LoVo (cell line): ENCODE measurements around the gene PCDHGC5.
A peak's percentile ranks its signal among the peaks of the same experiment; 100 is the strongest.

Experiments used
- DNase-seq: peaks from one replicate; pipeline ENCODE4 v3.0.0-alpha.2; 2016; ENCODE audit warnings: low spot score

PCDHGC5 gene

DNA sequence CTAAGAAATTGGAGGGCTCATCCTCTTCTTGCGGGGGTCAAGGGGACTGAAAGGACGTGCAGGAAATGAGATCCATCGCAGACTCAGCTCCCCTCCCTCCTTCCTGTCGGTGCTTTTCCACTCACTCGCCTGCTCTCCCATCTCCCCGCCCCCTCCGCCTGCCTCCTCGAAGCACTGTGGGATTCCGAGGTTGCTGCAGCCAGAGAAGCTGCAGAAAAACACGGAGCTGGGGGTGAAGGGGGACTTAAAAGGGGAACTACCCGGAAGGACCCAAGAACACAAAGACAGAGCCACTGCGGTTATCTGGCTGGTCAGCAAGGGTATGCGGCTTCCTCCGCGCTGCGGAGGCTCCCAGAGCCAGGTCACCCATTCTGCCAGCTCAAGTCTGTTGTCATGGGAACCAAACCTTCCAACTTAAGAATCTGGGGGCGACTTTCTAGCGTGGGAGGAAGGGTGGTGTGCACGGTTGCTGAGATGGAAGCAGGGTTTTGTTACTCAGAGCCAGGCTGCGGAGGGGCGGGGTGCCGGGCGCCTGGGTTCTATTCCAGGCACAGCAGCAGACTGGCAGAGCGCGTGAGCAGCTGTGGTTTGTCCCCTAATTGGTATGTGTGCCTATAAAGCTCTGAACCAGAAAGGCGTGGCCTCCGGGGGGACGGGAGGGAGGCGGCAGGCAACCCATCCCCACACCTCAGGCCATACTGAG lies 24.9 kb downstream of the PCDHGC5 start:
- DNase-seq = no peak

DNA sequence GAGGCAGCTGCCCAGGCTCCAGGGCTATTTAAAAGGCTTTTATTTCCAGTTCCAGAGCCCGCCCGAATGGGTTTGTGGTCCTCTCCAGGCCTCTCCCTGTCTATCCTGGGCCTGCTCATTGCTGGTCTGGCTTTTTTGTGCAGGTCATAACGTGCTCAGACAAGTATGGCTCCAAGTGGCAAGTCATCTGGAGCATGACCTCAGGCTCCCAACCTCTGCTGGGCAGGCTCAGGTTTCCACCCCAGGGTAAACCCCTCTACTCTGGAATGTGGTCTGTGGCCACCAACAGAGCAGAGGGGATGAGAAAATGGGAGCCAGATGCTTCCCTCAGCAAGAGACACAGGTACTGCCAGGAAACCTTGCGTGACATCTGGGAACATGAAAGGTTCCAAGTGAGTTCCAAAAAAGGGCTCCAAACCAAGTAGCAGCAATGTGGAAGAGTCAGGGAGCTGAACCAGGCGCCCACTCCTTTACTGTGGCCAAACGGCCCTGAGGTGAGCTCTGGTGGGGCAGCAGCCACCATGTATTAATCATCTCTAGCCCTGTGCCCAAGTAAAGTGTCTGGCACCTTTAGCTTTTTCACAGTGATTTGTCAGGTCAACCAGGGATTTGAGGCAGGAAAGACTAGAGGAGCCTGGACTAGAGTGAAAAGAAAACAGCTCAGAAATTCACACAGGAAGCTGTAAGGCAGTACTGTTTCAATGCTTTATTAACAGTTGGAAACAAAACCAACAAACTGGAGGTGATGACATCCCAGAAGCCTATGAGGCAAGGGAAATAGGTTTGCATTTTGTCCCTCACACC lies 25.7 kb downstream of the PCDHGC5 start:
- DNase-seq = no peak

DNA sequence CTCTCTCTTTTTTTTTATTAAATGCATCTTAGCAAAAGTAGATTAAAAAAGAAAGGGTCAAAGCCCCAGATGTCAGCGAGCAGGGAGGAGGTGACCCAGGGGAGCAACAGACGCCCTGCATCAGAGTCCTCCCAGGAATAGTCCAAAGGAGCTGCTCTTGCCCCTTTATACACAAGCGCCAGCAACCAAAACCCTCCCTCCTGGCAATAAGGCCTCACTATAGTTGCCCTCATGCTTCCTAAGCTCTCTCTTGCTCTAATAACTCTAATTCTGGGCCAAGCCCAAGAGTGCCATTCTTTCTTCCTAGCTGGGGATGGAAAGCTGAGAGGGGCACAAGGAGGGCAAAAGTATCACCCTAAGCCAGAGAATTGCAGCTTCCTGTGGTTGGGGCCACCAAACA lies 26.3 kb downstream of the PCDHGC5 start:
- no peak for DNase-seq

DNA sequence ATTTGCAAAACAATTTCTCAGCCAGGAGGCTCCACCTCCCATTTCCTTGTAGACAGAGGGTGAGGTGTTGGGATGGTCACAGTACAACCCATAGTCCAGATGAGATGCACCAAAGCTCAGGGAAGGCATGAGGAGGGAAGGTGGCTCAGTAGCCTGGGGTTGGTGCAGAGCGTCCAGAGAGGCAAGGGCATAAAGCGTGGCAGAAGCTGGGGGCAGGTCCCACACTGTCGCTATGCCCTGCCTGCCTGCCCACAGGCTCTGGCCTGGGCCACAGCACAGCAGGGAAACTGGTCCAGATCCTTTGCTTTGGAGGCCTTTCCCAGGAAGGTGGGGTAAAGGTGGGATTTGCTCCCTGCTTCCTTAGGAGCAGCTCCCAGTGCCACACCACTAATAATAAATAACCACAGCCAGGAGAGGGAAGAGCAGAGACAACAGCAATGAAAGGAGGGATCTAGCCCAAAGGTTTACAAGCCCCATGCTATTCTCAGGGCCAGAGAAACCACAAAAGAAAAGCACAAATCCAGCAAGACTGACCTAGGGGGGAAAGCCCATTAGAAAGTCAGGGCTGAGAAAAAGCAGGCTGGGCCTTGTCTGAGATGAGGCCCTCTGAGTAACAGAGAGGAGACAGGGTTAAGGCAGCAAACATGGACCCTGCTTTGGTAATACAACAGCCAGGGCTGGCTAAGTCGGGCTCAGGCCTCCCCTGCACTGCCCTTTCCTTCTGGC lies 27.2 kb downstream of the PCDHGC5 start:
- no peak for DNase-seq

DNA sequence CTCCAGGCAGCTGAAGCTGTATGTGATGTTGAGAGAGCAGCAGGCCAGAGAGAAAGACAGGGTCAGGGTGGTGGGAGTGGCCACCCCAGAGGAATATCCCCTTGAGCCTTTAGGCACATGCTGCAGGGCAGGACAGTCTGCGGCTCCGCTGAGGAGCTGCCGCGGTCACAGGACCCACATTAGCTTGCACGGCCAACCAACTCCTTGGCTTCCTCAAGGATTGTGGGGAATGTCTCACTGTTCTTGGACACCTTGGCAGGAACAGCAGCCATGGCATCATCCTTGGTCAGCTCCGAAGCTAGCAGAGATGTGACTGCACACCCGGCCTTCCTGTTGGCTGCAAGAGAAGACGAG lies 27.8 kb downstream of the PCDHGC5 start:
- no peak for DNase-seq

DNA sequence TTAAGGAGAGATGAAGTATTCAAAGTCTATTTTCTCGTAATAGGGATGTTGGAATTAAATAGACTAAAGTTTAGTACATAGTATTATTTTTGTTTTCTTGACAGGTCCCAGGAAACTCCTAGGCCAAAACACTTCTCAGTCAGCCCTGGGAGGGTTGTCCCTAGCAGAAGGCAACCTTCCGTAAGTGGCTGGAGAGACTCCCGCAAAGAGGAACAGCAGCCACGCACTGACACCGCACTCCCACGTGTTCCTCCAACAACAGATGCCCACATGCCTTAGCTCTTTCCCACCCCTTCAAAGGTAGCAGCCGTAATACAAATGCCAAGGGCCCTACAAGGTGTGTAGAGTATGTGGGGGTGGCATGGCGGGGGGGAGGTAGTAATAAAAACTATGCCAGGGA lies 28.4 kb downstream of the PCDHGC5 start:
- DNase-seq = no peak

DNA sequence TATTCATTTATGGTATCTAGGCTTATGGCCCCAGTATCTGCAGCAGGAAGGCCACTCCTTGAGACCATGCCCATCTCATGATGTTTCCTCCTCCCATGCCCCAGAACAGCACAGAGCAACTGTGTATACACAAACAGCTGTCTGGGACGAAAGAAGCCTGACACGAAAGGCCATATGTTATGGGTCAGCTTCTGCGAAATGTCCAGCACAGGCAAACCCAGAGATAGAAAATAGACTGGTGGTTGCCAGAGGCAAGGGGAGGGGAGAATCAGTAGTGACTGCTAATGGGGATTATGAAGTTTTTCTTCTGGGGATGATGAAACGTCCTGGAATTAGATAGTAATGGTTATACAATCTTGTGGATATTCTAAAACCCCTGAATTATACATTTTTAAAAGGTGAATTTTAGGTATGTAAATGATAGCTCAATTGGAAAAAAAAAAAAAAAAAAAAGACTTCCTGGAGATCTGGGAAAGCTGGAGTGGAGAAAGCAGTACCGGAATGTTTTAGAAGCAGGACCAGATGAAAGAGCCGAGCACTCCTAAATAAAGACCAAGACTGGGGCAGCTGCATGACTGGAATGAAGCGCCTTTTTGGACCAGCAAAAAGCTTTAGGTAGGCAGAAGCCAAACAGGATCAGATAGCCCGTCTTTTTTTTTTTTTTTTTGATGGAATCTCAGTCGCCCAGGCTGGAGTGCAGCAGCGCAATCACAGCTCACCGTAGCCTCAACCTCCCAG lies 29.2 kb downstream of the PCDHGC5 start:
- no peak for DNase-seq

DNA sequence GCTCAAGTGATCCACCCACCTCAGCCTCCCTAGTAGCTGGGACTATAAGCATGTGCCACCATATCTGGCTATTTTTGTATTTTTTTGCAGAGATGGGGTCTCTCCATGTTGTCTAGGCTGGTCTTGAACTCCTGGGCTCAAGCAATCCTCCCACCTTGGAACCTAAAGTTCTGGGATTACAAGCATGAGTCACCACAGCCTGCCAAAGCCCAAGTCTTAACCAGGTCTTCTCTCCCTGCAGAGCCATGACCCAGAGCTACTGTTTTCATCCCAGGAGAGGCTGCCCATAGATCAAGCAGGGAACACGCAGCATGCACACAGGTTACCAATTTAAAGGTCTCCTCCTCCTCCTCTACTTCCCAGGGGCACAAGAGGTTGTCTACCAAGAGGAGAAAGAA lies 29.7 kb downstream of the PCDHGC5 start:
- DNase-seq = no peak

DNA sequence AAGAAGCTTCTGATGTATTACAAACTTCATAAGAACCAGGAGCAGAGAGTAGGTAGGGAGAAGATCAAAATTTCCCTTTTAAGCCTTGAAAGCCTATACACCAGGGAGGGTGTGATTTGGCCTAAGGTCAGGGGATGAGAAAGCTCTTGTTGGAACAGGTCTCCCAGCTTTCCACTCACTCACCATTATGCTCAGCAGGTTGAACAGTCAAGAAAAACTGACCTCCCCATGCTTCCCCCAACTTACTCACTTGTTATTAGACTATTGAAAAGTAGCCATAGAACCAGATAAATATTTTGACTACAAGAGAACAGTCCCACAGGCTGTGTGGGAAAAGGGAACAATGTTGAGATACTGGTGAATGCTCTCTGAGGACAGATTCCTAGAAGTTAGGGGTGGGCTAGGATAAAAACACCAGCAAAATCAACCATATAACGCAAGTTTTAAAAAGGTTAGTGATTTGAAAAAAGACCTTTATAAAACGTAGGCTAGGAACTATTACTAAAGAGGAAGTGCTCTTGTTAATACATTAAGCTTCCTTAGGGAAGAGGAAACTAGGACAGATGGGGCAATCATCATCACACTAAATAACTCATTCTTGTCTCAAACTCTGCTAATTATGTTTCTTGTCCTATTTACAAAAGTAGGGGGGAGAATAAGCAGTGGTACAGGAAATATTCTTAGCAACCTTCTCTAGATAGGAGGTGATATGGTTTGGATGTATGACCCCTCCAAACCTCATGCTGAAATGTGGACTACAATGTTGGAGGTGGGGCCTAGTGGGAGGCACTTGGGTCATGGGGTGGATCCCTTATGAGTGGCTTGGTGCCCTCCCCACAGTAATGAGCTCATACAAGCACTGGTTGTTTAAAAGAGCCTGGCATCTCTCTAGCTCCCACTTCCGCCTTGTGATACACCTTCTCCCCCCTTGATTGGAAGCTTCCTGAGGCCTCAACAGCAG lies 31.0 kb downstream of the PCDHGC5 start:
- DNase-seq = no peak

DNA sequence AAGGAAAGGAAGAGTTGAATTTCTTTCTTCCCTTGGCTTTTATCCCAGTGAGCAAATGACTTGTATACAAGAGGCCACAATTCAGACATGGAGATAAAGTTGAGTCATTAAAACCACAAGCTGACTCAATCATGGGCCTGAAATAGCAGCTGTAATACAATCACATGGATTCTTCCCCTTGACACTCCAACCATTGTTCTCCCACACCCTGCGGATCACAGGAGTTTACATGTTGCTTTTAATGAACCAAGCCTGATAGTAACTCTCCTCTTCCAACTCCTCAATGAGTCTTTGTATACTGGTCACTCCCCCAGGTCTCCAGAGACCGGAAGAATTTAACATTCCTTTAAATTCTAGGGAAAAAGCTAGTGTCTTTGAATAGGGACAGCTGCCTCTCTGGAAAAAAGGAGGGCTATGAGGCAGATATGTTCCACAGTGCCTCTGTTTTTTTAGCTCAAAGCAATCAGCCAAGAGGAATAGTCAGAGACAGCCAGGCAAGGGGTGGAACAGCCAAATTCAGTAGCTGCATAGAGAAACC lies 32.4 kb downstream of the PCDHGC5 start:
- DNase-seq = peak; percentile 96

DNA sequence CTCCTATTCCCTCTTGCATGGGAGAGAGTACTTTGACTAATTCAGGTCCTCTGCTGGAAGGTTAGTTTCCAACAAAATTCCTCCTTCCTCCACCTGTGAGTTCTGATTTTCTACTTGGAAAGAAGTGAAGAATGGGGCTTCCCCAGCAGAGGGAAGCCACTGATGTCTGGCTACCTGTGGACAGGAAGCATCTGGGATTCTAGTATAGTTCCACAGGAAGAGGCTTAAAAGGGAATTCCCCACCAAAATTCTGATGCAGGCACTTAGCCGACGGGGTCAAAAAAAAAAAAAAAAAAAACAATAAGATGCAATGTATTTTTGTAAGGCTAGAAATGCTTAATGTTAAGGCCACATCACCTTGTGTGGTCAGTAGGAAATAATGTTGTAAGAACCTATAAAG lies 33.4 kb downstream of the PCDHGC5 start:
- no peak for DNase-seq

DNA sequence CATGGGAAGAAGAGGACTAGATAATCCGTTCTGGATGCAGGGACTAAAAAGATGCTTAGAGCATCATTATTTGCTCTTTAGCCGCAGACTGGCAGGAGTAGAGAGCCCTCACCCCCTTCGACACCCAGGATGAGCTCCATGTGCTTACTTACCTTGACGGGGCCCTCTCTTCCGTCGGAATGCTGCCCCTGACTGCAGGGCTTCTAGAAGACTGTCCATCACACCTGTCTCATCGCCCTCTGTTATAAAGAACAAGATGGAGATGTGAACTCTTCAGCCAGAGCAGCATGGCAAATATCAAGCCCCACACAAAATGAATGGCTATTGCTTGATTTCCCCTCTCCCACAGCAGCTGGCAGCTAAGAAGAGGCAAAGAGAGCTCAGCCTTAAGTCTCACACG lies 35.1 kb downstream of the PCDHGC5 start:
- DNase-seq = no peak

DNA sequence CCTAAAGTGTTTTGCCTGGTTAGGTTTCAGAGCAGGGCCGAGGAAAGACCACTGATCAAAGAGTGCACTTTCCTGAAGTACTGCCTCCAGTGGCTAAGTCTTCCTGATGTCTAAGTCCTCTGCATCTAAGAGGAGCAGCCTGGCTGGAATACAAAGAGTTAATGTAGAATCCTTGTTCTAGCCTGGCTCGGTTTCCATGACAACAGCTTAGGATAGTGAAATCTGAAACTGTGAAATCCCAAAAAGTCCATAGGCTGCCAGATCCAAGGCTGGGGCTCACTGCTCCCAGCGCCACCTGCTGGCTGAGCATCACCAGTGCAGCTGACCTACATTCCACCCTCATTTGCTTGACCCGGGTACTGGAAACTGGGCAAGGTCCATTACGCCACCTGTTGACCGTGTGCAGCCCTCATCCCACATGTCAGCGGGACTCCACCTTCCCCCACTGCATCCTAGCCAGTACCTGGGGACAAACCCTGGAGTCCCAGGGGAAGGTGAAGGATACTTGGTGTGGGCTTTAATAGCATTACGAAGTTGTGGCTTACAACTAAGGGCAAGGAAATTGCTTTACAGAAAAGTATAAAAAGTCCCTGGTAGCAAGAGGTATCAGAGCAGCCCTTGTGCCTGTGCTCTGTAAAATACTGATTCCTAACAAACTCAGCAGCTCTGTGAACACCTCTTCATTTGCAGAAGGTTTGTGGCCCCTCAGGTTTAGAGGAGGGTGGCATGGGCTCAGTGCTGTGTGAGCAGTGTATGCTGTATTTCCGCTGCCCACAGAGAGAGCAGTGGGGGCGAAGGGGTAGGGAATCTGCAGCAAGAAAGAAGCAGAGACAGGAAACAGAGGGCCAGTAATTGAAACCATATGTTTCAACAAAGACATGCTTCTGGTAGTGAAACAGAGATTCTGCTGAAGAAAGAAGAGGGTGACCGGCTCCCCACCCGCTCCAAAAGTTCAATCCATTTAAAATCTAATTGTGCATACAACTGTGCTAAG lies 36.0 kb downstream of the PCDHGC5 start:
- peak; percentile 81 for DNase-seq

DNA sequence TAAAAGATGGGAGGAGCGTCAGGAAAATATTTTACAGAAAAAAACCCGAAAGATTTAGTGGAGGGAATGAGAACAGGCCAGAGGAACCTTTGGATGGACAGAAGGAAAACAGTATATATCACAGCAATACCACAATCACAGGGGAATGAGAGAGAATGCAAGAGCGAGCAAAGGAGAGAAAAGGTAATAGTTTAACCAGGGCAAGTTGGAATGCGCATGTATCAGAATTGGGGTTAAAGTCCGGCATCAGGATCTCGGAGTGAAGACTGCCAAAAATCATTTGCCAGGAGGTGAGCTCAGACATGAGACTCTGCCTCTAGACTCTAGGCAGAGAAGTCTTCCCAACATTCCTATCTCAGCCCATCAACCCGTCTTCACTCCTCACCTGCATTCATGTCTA lies 36.8 kb downstream of the PCDHGC5 start:
- DNase-seq = no peak

DNA sequence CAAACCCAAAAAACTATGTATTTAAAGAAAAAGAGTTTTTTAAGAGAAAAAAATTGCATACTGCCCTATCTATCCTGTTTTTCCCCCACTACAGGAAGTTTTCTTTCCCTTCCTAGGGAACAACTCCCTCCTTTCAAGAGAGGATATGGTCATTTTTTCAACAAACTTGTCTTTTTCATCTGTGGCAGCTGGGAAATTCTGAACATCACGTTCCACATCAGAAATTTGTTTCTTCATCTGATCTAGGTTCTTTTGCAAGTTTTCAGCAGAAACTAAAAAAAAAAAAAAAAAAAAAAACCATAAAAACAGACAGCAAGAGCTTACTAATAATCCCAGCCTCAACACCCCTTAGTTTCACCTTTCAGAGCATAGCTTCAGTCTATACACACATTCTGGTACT lies 38.5 kb downstream of the PCDHGC5 start:
- DNase-seq = no peak

DNA sequence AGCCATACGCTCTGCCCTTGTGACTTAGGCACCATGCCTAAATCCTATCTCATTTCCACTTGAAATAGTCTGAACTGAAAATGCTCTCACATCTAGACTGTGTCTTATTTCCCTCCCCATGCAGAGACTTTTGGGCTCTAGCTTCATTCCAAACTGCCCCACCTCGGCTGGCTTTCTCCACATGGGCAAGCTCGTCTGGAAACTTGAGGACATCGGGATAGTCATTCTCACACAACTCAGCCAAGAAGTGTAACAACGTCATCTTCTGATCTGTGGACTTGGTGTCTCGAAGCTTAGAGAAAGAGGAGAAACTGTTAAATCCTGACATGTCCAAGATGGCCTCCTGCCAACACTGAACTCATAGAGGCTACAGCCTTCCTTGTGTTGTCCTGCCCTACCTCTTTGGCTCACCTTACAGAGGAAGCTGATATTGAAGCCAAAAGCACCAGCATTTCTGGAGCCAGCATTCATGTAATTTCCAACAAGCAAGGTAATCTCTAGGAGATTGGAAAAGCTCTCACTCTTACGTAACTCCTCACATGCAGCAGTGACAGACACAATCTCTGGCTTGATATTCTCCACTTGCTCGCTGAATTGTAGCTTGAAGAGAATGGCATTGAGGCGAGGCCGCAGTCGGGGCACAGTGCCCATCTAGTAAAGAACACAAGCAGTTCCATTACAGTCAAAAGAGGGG lies 39.6 kb downstream of the PCDHGC5 start:
- no peak for DNase-seq

DNA sequence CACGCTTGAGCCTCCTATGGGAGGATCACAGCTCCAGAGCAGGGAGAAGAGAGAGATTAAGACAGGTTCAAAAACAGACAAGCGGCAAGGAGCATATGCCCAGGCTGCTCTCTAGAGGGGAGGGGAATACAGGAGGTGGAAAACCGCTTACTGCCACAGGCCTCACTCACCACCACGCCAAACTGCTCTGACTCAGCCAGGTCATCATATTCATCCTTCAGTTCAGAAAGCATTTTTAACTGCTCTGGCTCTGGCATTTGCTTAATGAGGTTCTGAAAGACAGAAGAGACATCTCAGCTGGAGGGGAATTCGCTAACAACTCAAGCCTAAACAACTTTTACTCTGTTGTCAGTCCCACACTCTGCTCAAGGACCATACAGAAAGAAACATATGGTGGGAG lies 40.1 kb downstream of the PCDHGC5 start:
- DNase-seq = no peak

DNA sequence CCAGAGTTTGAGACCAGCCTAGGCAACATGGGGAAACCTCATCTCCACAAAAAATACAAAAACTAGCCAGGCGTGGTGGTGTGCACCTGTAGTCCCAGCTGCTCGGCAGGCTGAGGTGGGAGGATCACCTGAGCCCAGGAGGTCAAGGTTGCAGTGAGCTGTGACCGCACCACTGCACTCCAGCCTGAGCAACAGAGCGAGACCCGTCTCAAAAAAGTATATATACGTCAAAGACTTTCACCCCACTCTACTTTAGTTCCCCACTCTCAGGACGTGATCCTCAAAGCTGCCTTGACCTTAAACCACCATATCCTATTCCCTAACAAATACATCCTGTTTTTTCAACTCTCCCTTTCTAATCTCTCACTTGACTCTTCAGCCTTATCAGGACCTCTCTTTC lies 41.0 kb downstream of the PCDHGC5 start:
- no peak for DNase-seq

DNA sequence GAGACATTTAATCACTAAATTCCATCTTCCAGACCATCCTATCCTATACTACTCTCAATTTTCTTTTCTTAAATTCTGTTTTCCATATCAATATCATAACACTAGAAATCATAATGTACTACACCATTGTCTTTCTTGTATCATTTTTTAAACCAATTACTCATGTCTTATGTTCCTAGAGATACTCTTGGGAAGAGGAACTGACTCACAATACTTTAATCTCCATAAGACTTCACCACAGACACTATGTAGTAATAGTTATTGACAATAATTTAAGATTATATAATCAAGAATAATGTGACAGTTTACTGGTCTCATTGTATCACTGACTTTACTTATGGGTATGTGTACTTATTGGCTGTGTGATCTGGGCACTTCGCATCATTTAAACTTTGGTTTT lies 43.8 kb downstream of the PCDHGC5 start:
- no peak for DNase-seq
